ENCODE measurements around the gene SLC47A1. TPM values are rescaled to one million over a fixed set of nuclear protein-coding genes. Genes with fewer than 3 reads are reported as not detected.

Gene SLC47A1
- total RNA-seq, 4 donors from 2014 or later, result 0.95 to 6.2 (median 5.6) TPM

DNA sequence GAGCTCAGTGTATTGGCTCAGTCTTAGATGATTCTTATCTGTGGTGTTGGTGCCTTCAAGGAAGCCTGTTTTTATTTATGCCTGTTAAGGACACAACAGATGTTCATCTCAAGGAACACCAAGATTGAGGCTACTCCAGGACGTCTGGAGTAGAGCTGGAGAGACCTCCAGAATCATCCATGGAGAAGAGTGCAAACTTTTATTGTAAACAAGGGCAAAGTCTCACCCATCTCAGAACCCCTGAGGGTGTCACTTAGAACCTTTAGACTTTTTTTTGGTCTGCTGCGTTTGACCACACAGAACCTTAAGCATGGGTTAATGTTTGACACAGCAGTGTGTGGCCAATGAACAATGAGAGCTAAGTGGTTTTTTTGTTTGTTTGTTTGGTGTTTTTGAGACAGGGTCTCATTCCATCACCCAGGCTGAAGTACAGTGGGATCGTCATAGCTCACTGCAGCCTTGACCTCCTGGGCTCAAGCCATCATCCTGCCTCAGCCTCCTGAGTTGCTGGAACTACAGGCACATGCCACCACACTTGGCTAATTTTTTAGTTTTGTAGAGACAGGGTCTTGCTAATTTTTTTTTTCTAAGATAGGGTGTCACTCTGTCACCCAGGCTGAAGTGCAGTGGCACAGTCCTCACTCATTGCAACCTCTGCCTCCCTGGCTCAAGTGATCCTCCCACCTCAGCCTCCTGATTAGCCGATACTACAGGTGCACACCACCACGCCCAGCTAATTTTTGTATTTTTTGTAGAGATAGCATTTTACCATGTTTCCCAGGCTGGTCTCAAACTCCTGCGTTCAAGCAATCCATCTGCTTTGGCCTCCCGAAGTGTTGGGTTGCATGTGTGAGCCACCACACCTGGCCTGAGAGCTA lies 16.3 kb downstream of the SLC47A1 start:
- DNase-seq (ENCODE audit: low spot score) (no peak), ATAC-seq (ENCODE audit: low FRiP score) (no peak)
- no peak for TF ChIP-seq CTCF (IDR thresholded peaks at IDR 0.05)

- TF ChIP-seq CTCF (IDR thresholded peaks at IDR 0.05), result no peak
- DNase-seq (ENCODE audit: low spot score) (no peak), ATAC-seq (ENCODE audit: low FRiP score) (no peak)
These were observed 17.5 kb downstream of the SLC47A1 start for GRCh38 chr17:19551165-19551564.

GRCh38 chr17:19551591-19552148 lies 18.0 kb downstream of the SLC47A1 start:
- ATAC-seq (ENCODE audit: low FRiP score) (no peak), DNase-seq (ENCODE audit: low spot score) (no peak)
- TF ChIP-seq CTCF (IDR thresholded peaks at IDR 0.05), result no peak

GRCh38 chr17:19553036-19553435 lies 19.4 kb downstream of the SLC47A1 start:
- ATAC-seq (ENCODE audit: low FRiP score), result no peak
- DNase-seq (ENCODE audit: low spot score), result no peak
- TF ChIP-seq CTCF (IDR thresholded peaks at IDR 0.05), result no peak

DNA sequence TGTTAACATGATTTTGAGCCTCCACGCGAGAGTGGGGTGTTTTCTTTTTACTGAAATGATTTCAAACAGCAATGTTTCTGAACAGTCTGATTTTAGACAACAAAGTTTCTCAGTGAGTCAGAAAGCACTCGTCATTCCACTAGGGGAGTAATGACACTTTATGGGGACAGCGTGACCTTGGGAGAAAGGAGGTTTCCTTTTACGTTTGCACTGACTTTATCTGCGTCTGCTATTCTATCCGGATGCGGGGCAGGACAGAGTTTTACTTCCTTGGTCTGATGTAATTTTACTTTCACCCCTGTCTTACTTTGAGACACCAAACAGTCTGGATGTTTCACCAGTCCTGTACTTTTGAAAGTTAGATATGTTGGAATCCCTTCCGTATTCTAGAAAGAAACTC lies 20.7 kb downstream of the SLC47A1 start:
- no peak for TF ChIP-seq CTCF (IDR thresholded peaks at IDR 0.05)
- DNase-seq (ENCODE audit: low spot score) (no peak), ATAC-seq (ENCODE audit: low FRiP score) (no peak)

DNA sequence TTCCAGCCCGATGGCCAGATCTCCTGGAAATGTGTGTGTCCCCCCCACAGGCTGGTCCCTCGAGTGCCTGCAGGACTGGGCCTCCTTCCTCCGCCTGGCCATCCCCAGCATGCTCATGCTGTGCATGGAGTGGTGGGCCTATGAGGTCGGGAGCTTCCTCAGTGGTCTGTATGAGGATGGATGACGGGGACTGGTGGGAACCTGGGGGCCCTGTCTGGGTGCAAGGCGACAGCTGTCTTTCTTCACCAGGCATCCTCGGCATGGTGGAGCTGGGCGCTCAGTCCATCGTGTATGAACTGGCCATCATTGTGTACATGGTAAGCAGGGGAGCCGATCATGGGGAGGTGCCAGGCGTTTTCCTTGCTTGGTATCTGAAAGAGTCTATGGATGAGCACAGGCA lies 22.1 kb downstream of the SLC47A1 start:
- ATAC-seq (ENCODE audit: low FRiP score) (no peak), DNase-seq (ENCODE audit: low spot score) (no peak)
- TF ChIP-seq CTCF (IDR thresholded peaks at IDR 0.05), result no peak

DNA sequence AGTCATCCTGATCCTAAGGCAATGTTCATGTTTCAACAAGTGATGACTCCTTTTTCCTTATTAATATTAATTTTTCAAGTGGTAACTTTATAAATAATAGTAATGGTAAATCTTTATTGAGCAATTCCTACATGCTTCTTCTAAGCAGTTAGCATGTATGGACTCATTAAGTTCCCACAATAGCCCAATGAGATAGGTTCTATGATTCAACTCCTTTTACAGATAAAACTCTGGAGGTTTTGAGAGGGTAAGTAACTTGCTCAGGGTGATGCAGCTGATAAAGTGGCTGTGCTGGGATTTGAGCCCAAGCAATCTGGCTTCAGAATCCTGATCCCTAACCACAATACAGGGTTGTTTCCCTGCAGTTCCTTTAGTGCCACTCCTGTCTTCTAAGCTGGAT lies 25.3 kb downstream of the SLC47A1 start:
- DNase-seq (ENCODE audit: low spot score), result no peak
- no peak for TF ChIP-seq CTCF (IDR thresholded peaks at IDR 0.05)
- no peak for ATAC-seq (ENCODE audit: low FRiP score)

Measured in omental fat pad (tissue), 4 donors.